HG03565 (cell line): ENCODE measurements around the gene NOPCHAP1.
"Not testable (repeated sequence)": the region's sequence is repeated elsewhere in the genome, so short reads cannot be mapped to it uniquely, and the experiment has no call there.

Experiments
- ATAC-seq: cut with Tn5 transposase; IDR thresholded peaks from one replicate; pipeline ENCODE4 v1.9.1; 2021; ENCODE audit warnings: mild to moderate bottlenecking, moderate library complexity; ENCODE audit not compliant: unreplicated experiment

Gene NOPCHAP1, protein sequence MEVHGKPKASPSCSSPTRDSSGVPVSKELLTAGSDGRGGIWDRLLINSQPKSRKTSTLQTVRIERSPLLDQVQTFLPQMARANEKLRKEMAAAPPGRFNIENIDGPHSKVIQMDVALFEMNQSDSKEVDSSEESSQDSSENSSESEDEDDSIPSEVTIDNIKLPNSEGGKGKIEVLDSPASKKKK

DNA sequence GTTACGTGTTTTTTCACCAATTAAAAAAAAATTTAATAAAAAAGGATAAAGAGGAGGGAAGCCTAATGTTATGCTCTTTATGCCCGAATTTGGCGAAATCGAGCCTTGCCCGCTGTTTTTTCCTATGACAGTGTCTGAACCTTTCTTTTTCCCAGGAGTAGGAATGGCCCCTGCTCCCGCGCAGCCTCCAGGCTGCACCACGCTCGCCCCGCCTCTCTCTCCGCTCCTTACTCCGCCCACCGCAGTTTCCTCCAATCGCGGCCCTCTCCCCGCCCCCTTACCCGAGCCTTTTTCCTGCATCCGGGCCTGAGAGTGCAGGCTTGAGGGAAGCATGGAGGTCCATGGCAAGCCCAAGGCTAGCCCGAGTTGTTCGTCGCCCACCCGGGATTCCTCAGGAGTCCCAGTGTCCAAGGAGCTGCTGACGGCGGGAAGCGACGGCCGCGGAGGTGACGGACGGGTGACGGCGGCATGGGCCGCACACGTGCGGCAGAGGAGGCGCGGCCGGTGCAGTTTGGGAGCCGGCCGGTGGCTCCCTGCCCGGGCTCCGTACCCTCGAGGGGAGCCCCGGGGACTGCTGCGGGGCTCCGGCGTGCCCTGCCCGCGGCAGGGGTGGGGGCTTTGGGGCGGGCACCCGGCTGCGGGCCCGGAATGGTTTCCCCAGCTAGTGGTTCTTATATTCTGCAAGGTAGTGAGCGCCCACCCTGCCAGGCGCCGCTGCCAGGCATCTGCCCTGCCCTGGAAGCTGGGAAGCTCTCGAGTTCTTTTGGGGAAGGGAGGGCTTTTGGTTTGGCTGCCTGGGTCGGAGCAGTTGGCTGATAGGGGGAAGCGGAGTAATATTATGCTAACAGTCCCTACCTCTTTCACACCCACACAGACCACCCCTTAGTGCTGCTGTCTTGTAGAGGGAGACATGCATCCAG, at the start of gene NOPCHAP1:
Gene NOPCHAP1, plus strand, starts transcription at position 295 of the 920 bp plus-strand sequence. Its CDS starts 37 bp downstream, at position 332.
- peak; percentile 80 for ATAC-seq

- ATAC-seq, result no peak
Observed at GRCh38 chr12:104938371-104938770, 47.7 kb upstream of the NOPCHAP1 start.

GRCh38 chr12:104939089-104939488, 47.0 kb upstream of the NOPCHAP1 start:
- ATAC-seq, result no peak

- no peak for ATAC-seq
Observed at GRCh38 chr12:104941454-104941853, 44.7 kb upstream of the NOPCHAP1 start.

DNA sequence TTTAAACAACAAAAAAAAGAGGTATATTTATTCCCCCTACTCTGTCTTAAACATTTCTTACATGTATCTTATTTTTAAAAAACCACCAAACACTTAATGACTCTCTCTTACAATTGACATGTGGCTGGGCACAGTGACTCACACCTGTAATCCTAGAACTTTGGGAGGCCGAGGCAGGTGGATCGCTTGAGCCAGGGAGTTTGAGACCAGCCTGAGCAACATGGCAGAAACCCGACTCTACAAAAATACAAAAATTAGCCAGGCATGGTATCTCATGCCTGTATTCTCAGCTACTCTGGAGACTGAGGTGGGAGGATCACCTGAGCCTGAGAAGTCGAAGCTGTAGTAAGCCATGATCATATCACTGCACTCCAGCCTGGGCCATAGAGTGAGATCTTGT, 44.0 kb upstream of the NOPCHAP1 start:
- ATAC-seq, result no peak

GRCh38 chr12:104943401-104943800, 42.7 kb upstream of the NOPCHAP1 start:
- ATAC-seq, result not testable (repeated sequence)

- no peak for ATAC-seq
Observed at GRCh38 chr12:104944252-104944651, 41.9 kb upstream of the NOPCHAP1 start.

DNA sequence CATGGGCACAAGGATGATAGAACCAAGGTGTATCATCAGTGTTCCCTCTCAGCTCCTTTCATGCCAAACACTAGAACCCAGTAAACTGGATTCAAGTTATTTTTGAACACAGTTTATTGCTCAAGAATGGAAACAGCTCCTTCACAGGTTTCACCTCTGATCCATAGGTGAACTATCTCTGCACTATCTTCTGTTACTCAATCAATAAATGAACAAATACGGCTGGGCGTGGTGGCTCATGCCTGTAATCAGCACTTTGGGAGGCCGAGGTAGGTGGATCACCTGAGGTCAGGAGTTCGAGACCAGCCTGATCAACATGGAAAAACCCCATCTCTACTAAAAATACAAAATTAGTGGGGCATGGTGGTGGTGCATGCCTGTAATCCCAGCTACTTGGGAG, 37.4 kb upstream of the NOPCHAP1 start:
- not testable (repeated sequence) for ATAC-seq

DNA sequence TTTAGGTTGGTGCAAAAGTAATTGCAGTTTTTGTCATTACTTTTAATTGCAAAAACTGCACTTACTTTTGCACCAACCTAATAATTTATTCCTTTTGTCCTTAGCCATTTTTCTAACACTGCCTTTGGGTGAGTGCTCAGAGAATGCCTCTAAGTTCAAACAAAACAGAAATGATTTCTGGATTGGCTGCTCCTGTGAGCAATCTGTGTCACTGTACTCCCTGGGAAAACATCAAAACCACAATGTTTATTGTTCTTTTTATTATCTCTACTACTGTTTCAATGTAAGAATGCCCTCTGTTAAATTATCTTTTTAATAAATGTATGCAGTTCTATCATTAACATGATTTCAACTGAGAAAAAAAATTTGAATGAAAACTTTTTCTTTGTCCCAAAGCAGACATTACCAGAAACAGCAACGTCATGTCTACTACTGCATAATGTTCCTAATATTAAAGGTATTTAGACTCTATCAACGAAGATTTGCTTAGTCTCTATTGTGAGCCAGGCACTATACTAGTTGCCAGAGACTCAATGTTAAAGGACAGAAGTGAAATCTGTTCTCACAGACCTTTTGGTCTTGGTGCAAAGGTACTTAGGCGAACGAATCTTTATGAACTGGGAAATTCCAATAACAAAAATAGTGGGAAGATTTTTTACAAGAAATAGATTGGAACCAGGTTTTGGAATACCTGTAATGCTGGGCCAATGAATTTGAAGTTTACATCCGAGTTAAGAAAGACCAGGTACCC, 34.2 kb upstream of the NOPCHAP1 start:
- no peak for ATAC-seq

DNA sequence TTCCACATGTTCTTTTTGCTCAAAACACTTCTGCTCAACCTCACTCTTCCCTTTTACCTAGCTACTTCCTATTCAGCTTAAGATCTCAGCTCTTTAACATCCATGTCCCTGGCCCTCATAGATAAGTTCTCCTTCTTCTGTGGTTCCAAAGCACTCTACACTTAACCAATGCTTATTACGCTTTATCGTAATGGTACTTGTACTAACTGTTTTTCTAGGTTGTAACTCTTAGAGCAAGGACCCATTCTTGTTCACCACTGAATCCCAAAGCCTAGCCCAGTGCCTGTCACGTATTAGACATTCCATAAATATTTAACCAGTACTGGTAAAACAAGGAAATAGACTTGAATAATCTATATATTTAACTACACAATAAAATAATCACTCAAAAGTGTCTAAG, 33.3 kb upstream of the NOPCHAP1 start:
- ATAC-seq, result no peak

GRCh38 chr12:104953323-104953722, 32.8 kb upstream of the NOPCHAP1 start:
- ATAC-seq, result no peak

DNA sequence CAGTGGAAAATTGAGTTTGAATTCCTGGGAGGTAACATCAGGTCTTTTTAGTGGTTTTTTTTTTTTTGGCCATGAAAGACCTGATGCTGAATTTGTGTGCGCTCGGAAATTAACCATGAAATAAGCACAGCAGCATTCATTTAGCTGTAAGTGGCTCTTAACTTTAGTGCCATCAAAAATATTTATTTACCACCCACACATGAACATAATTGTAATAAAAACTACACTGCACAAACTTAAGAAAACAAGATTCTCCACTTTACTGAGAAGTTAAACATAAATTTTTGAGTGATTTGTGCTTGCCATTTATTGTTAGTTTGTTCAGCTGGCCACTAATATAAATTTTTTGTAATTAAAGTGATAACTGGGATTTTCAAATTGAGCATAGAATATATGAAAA, 30.4 kb upstream of the NOPCHAP1 start:
- no peak for ATAC-seq

DNA sequence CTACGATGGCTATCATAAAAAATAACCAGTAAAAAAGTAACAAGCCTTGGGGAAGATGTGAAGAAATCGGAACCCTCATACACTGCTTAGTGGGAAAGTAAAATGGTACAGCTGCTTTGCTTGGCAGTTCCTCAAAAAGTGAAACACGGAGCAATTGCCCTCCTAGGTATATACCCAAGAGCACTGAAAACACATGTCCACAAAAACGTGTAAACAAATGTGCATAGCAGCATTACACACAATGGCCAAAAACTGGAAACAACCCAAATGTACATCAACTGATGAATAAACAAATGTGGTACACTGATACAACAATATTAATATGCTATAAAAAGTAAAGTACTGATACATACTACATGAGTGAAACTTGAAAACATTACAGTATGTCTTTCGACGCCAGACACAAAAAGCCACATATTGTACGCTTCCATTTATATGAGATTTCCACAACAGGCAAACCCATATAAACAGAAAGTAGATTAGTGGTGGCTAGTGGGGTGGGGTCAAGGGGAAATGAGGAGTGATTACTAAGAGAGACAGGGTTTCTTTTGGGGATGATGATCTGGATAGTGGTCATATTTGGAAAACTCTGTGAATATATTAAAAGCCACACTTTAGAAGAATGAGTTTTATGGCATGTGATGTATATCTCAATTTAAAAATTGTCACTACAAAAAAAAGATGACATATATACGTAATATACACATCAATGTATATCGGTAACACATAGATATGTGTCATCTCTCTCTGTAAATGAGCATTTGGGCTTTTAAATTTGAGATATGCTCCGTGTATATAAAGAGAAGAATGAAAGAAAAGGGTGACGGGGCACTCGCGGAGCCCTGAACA, 29.0 kb upstream of the NOPCHAP1 start:
- no peak for ATAC-seq

GRCh38 chr12:104957719-104958000, 28.5 kb upstream of the NOPCHAP1 start:
- peak; percentile 22 for ATAC-seq

GRCh38 chr12:104958001-104958804, 27.9 kb upstream of the NOPCHAP1 start, which contains the start of gene SLC41A2:
TSS of gene SLC41A2 (minus strand) at chr12:104958290. CDS start at chr12:104928527, 29,763 bp downstream.
- ATAC-seq, result peak; percentile 55

- no peak for ATAC-seq
Observed at GRCh38 chr12:104958805-104959334, 27.2 kb upstream of the NOPCHAP1 start.

- ATAC-seq, result no peak
Observed at GRCh38 chr12:104959335-104959841, 26.7 kb upstream of the NOPCHAP1 start.

DNA sequence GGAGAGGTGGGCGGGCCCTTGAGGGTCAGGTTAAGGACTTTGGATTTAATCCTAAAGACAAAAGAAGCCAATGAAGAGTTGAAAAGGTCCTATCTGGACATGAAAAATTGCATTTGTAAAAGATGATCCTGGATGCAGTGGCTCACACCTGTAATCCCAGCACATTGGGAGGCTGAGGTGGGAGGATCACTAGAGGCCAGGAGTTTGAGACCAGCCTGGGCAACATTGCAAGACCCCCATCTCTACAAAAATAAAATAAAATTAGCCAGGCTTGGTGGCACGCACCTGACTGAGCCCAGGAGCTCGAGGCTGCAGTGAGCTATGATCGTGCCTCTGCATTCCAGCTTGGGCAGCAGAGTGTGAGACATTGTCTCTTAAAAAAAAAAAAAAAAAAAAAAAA, 25.7 kb upstream of the NOPCHAP1 start:
- no peak for ATAC-seq

- no peak for ATAC-seq
Observed at GRCh38 chr12:104963757-104964156, 22.4 kb upstream of the NOPCHAP1 start.
